ENCODE results near the gene SRSF6. TPM values are rescaled to one million over a fixed set of nuclear protein-coding genes. Genes with fewer than 3 reads are reported as not detected.

The SRSF6 gene
- total RNA-seq, 2 experiments from 2014 or later, result 112 to 114 TPM

GRCh38 chr20:43464219-43464790 lies 6.6 kb downstream of the SRSF6 start:
- Mint-ChIP-seq H3K36me3 (ENCODE audit: low read depth) (peaks cover 71% of the 10 kb centered on the region), H3K9me3 (no peaks in the 10 kb centered on the region), H3K4me1 (ENCODE audit: low read depth) (peaks cover 42% of the 10 kb centered on the region), H3K27ac (no peak overlapping the region), H3K4me3 (no peak overlapping the region), H3K27me3 (no peaks in the 10 kb centered on the region)
- DNase-seq (no peak), ATAC-seq (no peak)
- ChIA-PET CTCF (no interaction called here), POLR2A (interaction anchor here (0.9 to 1.6 kb wide), 3 partner anchors 9 to 41 kb away, joined by 3 to 7 read pairs (median 4); no protein-coding TSS in a partner anchor)
- intact Hi-C loops (cut with micrococcal nuclease), result no loop called here
- TF ChIP-seq CTCF (IDR thresholded peaks at IDR 0.05), result no peak

- intact Hi-C loops (cut with micrococcal nuclease), result no loop called here
- Mint-ChIP-seq H3K27ac (peak overlapping the region; percentile 13), H3K4me3 (no peak overlapping the region), H3K27me3 (no peaks in the 10 kb centered on the region), H3K9me3 (no peaks in the 10 kb centered on the region), H3K4me1 (ENCODE audit: low read depth) (peaks cover 33% of the 10 kb centered on the region), H3K36me3 (ENCODE audit: low read depth) (peaks cover 65% of the 10 kb centered on the region)
- POLR2A ChIA-PET, result interaction anchor here (0.6 to 2.5 kb wide), 9 partner anchors 7 to 50 kb away, joined by 3 to 15 read pairs (median 6); no protein-coding TSS in a partner anchor
- no peak for DNase-seq
- CTCF ChIA-PET, result interaction anchor here (1.3 to 2.2 kb wide), 2 partner anchors 8 to 12 kb away, joined by 3 to 5 read pairs; partner anchors contain the start of gene SRSF6
- TF ChIP-seq CTCF (IDR thresholded peaks at IDR 0.05), result no peak
- no peak for ATAC-seq
Measured at GRCh38 chr20:43465625-43465943, 7.9 kb downstream of the SRSF6 start.

- Mint-ChIP-seq H3K27me3 (no peaks in the 10 kb centered on the region), H3K4me1 (ENCODE audit: low read depth) (peaks cover 14% of the 10 kb centered on the region), H3K9me3 (no peaks in the 10 kb centered on the region), H3K4me3 (no peak overlapping the region), H3K36me3 (ENCODE audit: low read depth) (peaks cover 49% of the 10 kb centered on the region), H3K27ac (no peak overlapping the region)
- no peak for TF ChIP-seq CTCF (IDR thresholded peaks at IDR 0.05)
- DNase-seq (no peak), ATAC-seq (no peak)
- POLR2A ChIA-PET, result interaction anchor here (2.0 kb wide), 1 partner anchor 9 kb away, joined by 6 read pairs; no protein-coding TSS in a partner anchor
- CTCF ChIA-PET, result no interaction called here
- intact Hi-C loops (cut with micrococcal nuclease), result no loop called here
Measured at GRCh38 chr20:43467589-43467988, 9.9 kb downstream of the SRSF6 start.

GRCh38 chr20:43472671-43473380 lies 15.1 kb downstream of the SRSF6 start:
- no peak for DNase-seq
- Mint-ChIP-seq H3K27me3 (no peaks in the 10 kb centered on the region), H3K9me3 (no peaks in the 10 kb centered on the region), H3K4me1 (ENCODE audit: low read depth) (no peaks in the 10 kb centered on the region), H3K36me3 (ENCODE audit: low read depth) (peaks cover 13% of the 10 kb centered on the region), H3K27ac (no peak overlapping the region), H3K4me3 (no peak overlapping the region)
- ChIA-PET CTCF (no interaction called here), POLR2A (interaction anchor here (2.3 to 2.4 kb wide), 2 partner anchors 12 to 15 kb away, joined by 5 to 7 read pairs; partner anchors contain the start of gene SRSF6)
- no peak for TF ChIP-seq CTCF (IDR thresholded peaks at IDR 0.05)
- intact Hi-C loops (cut with micrococcal nuclease), result no loop called here
- ATAC-seq, result no peak

- CTCF ChIA-PET, result no interaction called here
- intact Hi-C loops (cut with micrococcal nuclease), result no loop called here
- no peaks in the 10 kb centered on the region for H3K27me3 Mint-ChIP-seq
- TF ChIP-seq CTCF (IDR thresholded peaks at IDR 0.05), result no peak
- DNase-seq, result no peak
- H3K9me3 Mint-ChIP-seq, result no peaks in the 10 kb centered on the region
- H3K4me3 Mint-ChIP-seq, result no peak overlapping the region
- H3K36me3 Mint-ChIP-seq (ENCODE audit: low read depth), result peaks cover 13% of the 10 kb centered on the region
- no peaks in the 10 kb centered on the region for H3K4me1 Mint-ChIP-seq (ENCODE audit: low read depth)
- no peak for ATAC-seq
- POLR2A ChIA-PET, result interaction anchor here (2.3 kb wide), 1 partner anchor 16 kb away, joined by 7 read pairs; the partner anchor contains the start of gene SRSF6
- no peak overlapping the region for H3K27ac Mint-ChIP-seq
Measured at GRCh38 chr20:43473381-43473704, 15.6 kb downstream of the SRSF6 start.

Measured in activated CD8-positive, alpha-beta T cell treated with anti-CD3 and anti-CD28 coated beads for 36 hours (primary cell).